ENCODE measurements around the gene MGMT. TPM values are rescaled to one million over a fixed set of nuclear protein-coding genes. Genes with fewer than 3 reads are reported as not detected.

The MGMT gene
- total RNA-seq, 1 experiment from 2014 or later = 0.61 TPM

DNA sequence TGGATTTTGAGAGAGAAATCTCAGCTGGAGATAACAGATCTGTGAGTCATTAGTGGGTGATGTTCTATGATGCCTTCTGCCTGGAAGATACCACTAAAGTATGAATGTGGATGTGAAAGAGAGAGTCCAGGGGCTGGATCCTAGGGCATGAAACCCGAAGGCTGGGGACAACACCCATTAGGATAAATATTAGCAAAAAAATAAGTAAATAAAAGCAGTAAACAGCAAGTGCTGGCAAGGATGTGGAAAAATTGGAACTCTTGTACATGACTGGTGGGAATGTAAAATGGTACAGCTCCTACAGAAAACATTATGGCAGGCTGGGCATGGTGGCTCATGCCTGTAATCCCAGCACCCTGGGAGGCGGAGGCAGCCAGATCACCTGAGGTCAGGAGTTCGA lies 16.6 kb upstream of the MGMT start:
- DNase-seq (ENCODE audit: low read depth) = no peak

GRCh38 chr10:129455625-129456024 lies 11.4 kb upstream of the MGMT start:
- no peak for DNase-seq (ENCODE audit: low read depth)

GRCh38 chr10:129459762-129460539 lies 7.1 kb upstream of the MGMT start:
- DNase-seq (ENCODE audit: low read depth) = no peak

DNA sequence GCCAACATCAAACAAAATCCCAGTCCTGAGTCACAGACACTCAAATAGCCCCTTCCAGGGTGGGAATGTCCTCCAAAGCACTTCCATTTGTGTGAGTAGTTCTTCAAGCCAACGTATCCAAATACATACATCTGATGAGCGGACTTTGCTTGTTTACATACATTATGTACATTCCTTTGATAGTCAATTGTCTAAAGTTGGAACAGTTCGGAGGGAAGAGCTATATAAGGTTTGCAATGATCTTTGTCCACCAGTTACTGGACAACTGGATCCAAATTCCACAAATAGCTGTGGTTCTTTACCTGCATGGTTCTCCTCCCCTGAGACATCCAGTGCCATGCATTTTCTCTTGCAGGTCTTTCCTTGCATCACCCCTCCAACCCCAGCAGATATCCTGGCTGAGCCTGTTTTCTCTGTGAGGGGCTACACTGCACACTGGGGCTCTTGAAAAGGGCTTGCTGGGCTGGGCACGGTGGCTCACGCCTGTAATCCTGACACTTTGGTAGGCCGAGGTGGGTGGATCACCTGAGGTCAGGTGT lies 4.7 kb upstream of the MGMT start:
- no peak for DNase-seq (ENCODE audit: low read depth)

DNA sequence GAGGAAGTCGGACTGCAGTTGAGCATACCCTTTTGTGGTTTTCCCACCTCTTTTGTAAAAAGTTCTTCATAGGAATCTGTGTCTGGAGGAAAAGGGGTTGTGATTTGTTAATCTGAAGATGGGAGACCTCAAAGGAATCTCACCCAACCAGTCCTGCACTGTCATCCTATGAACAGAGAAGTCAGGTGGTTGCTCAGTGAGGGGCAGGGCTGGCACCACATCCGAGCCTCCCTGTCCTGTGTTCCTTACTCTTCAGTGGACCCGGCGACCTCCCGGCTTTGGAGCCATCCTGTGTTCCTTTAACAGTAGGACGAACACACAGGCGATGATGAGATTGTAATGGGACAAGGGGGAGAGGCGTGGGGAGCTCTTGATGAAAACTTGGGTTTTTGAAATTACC lies 2.8 kb upstream of the MGMT start:
- no peak for DNase-seq (ENCODE audit: low read depth)

- no peak for DNase-seq (ENCODE audit: low read depth)
Measured at GRCh38 chr10:129465796-129466702, 992 bp upstream of the MGMT start.

- no peak for DNase-seq (ENCODE audit: low read depth)
Measured at GRCh38 chr10:129467359-129468064, 471 bp downstream of the MGMT start.

GRCh38 chr10:129468187-129468586 lies 1.1 kb downstream of the MGMT start:
- DNase-seq (ENCODE audit: low read depth) = no peak

GRCh38 chr10:129470103-129470851 lies 3.2 kb downstream of the MGMT start:
- DNase-seq (ENCODE audit: low read depth) = no peak

DNA sequence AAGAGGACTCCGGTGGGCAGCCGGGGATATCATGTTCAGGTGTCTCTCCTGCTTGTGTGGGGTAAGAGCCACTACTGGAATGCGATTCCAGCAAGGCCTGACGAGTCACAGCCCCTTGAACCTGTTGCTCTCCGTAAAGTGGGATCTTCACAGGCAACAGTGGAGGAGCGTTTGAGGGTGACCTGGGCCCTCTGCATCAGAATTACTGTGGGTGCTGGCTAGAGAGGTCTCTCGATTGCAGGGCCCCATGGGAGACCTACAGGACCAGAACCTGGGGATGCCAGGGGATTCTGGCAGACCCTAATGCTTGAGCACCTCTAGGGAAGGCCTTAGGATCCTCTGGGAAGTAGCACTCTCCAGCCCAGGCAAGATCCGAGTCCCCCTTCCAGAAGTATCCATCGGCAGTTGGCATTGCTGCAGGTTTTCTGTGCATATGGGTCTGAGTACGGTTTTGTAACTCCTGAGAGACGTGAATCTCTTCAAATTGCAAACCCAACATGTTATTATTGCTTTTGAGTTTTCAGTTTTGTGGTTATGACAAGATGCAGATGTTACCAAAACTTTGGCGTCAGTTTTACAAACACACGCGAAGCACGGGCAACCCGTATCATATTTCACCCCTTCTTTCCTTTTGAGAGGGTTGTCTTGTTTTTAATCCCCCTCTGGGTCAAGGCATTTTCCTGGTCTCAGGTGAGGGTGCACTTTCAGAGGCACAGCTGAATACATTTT lies 4.6 kb downstream of the MGMT start:
- DNase-seq (ENCODE audit: low read depth) = no peak

DNA sequence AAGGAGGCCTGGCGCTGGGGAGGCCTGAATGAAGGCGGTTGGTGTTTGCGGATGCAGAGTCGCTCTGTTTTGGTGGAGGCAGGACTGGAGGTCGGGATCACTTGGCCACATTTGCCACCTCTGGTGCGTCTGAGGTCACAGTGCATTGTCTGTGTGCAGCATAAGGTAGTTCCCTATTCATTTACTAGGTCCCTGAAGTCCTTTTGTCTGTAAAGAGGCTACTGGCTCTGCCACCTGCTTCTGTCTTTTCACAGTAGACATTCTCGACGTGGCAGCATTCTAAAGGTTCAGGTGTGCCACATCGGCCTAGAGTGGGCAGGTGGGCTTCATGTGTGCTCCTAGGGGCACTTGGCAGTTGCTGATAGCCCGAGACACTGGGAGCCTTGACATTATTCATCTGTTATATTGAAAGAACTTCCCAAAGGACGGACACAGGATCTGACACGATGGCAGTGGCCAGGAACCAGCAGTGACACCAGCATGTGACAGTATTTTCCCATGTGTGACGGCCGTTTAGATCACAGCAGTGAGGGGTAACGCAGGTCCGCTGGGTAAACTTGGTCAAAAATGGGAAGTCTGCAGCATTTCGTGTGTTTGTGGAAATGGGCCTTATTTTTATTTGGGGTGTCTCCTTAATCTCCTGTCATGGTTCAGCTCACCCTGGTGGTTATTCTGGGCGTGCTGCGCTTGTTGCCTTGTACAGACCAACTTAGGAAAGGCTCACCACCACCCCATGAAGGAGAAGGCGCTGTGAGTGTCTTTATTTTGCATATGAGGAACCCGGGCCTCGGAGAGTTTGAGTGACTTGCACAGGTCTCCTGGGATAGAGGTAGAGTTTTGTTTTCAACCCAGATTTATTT lies 5.9 kb downstream of the MGMT start:
- DNase-seq (ENCODE audit: low read depth) = no peak

DNA sequence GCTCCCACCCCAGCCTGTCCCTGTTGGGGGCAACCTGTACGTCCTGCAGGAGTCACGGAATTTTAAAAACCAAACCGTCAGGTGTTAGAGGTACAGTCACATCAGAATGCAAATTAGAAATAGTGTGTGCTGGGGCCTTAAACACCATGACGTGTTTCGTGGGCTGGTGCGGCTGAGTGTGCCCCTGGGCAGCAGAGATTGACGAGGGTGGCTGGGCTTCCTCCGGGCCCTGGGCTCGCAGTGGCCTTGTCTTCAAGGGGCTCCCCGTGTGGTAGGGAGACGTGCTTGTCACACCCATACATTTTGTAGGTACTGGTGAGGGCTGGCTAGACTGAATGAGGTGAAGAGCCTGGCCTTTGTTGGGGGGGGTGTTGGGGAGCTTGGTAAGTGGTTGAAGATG lies 7.6 kb downstream of the MGMT start:
- DNase-seq (ENCODE audit: low read depth) = no peak

GRCh38 chr10:129476431-129476830 lies 9.4 kb downstream of the MGMT start:
- DNase-seq (ENCODE audit: low read depth) = no peak

DNA sequence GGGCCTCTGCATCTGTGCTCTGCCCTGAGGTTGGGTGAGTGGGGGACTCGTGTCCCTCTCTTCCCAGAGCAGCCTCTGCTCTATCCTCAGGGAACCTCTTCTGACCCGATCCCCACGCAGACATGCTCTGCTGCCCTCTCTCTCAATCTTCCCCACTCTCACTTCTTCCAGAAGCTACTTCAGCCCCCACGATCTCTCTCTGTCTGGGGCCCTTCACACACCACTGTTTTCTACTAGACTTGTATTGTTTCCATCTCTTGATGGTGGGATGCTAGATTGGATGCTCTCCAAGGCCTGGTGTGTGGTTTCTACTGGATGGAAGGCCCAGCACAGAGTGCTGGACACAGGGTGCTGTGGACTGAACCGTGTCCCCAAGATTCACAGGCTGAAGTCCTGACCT lies 10.0 kb downstream of the MGMT start:
- DNase-seq (ENCODE audit: low read depth) = no peak

GRCh38 chr10:129481641-129482040 lies 14.6 kb downstream of the MGMT start:
- no peak for DNase-seq (ENCODE audit: low read depth)

DNA sequence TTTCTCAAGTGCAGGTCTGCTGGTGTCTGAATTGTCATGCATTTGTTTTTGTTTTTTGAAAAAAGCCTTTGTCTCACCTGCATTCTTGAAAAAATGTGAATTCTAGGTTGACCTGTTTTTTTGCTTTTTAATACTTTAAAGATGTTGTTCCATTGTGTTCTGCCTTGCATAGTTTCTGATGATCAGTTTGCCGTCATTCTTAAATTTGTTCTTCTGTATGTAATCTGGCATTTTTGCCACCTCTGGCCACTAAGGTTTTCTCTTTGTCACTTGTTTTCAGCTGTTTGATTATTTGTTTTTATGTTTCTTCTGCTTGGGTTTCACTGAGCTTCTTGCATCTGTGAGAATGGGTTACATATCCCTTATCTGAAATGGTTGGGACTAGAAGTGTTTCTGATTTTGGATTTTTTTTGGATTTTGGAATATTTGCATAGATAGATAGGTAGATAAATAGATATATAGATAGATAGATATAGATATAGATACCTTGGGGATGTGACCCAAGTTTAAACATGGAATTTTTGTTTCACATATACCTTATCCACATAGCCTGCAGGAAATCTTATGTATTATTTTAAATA lies 16.5 kb downstream of the MGMT start:
- DNase-seq (ENCODE audit: low read depth) = no peak

GRCh38 chr10:129486805-129487204 lies 19.8 kb downstream of the MGMT start:
- DNase-seq (ENCODE audit: low read depth) = no peak

GRCh38 chr10:129491123-129491734 lies 24.2 kb downstream of the MGMT start:
- DNase-seq (ENCODE audit: low read depth) = no peak

Measured in HT1080 (cell line).